ENCODE results near the gene MBIP.

- TF ChIP-seq CTCF (IDR thresholded peaks at IDR 0.05; ENCODE audit: insufficient read depth, low read length, poor library complexity, severe bottlenecking) = no peak
- no peak for TF ChIP-seq EZH2phosphoT487 (conservative IDR thresholded peaks at IDR 0.05; ENCODE audit: low read length)
Measured at GRCh38 chr14:36301159-36301558, 19.3 kb downstream of the MBIP start.

All from SU-DHL-6 (cell line).